Cardiac muscle cell (in vitro differentiated cells and primary cell): ENCODE data around the gene ACACB. TPM values are rescaled to one million over a fixed set of nuclear protein-coding genes. Genes with fewer than 3 reads are reported as not detected.

Source experiments
- DNase-seq, 2 donors: peaks; one replicate each; pipeline versions ENCODE4 v3.0.0 to v3.0.0-alpha.2; 2010 to 2017; ENCODE audit warnings: low read depth in 1 of 2, low spot score in 1 of 2
- H3K27ac ChIP-seq: fragments of 200-600 bp; sonication (generic); 2 replicates; pipeline ENCODE4 v1.5.1; 2016
- H3K27me3 ChIP-seq: fragments of 200-600 bp; sonication (generic); 2 replicates; pipeline ENCODE4 v1.6.0; 2016; ENCODE audit warnings: control low read depth
- H3K36me3 ChIP-seq: fragments of 200-600 bp; sonication (generic); 2 replicates; pipeline ENCODE4 v1.5.1; 2016; ENCODE audit warnings: control low read depth
- H3K4me1 ChIP-seq: fragments of 200-600 bp; sonication (generic); 2 replicates; pipeline ENCODE4 v1.8.1; 2017; ENCODE audit warnings: low read depth, mild to moderate bottlenecking, mixed run types
- H3K4me3 ChIP-seq: fragments of 200-600 bp; sonication (generic); 2 replicates; pipeline ENCODE4 v1.5.1; 2016; ENCODE audit warnings: mild to moderate bottlenecking
- H3K9me3 ChIP-seq: fragments of 200-600 bp; sonication (generic); 2 replicates; pipeline ENCODE4 v1.5.1; 2017; ENCODE audit warnings: low read depth, mild to moderate bottlenecking, control low read depth
- polyA plus RNA-seq: library from polyadenylated mRNA; unstranded; fragments of >200 nt; fragmentation: Nextera tagmentation; extraction: Ambion mirVana; gene quantifications from 2 replicates; pipeline ENCODE4 v1.2.1, GENCODE V29; 2016
- total RNA-seq: library from RNA; depleted of rRNA; stranded (reverse); fragments of >200 nt; gene quantifications from 2 replicates; pipeline ENCODE4 v1.2.3, GENCODE V29; 2016
- TF ChIP-seq, protein P1 (sequence below): IDR thresholded peaks from 2 replicates; pipeline ENCODE4 v1.5.1; 2012; ENCODE audit warnings: low read depth, mild to moderate bottlenecking, low read length

ACACB gene
- total and polyA plus RNA-seq, 2 experiments from 2014 or later = 28.9 to 78.0 TPM

DNA sequence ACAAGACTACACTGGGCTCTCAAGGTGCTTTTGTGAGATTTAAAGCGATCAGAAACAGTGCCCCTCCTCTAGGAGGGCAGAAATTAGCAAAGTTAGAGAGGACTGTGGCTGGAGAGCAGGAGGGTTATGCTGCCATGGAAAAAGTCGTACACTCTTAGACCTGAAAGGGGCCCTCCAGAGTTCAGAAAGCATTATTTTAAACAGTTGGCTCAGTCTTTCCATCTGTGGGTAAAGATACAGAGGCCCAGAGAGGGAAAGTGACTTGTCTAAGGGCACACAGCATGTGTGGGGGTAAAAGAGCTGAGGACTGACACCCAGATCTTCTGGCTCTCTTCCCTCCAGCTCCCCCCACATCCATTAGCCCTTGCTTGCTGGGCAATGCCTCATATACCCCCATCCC is 145.6 kb downstream of the ACACB start:
- H3K36me3 ChIP-seq = peaks cover 44% of the 10 kb centered on the region
- no peaks in the 10 kb centered on the region for H3K9me3 ChIP-seq
- H3K27ac ChIP-seq = no peak overlapping the region
- H3K4me3 ChIP-seq = no peak overlapping the region
- no peaks in the 10 kb centered on the region for H3K4me1 ChIP-seq
- TF ChIP-seq, protein P1, sequence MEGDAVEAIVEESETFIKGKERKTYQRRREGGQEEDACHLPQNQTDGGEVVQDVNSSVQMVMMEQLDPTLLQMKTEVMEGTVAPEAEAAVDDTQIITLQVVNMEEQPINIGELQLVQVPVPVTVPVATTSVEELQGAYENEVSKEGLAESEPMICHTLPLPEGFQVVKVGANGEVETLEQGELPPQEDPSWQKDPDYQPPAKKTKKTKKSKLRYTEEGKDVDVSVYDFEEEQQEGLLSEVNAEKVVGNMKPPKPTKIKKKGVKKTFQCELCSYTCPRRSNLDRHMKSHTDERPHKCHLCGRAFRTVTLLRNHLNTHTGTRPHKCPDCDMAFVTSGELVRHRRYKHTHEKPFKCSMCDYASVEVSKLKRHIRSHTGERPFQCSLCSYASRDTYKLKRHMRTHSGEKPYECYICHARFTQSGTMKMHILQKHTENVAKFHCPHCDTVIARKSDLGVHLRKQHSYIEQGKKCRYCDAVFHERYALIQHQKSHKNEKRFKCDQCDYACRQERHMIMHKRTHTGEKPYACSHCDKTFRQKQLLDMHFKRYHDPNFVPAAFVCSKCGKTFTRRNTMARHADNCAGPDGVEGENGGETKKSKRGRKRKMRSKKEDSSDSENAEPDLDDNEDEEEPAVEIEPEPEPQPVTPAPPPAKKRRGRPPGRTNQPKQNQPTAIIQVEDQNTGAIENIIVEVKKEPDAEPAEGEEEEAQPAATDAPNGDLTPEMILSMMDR = no peak
- no peaks in the 10 kb centered on the region for H3K27me3 ChIP-seq
- no peak for DNase-seq

DNA sequence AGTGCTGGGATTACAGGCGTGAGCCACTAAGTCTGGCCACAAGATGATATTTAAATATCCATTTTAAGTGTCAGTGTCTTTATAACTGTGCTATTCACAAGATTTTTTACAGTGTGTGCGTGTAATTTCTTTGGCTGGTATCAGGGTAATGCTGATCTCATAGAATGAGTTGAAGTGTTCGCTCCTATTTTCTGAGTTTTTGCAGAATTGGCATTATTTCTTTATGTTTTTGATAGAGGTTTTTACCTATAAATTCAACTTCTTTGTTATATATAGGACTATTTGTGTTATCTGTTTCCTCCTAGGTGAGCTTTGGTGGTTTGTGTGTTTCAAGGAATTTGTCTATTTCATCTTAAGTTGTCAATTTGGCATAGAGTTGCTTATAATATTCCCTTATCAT is 147.1 kb downstream of the ACACB start:
- Histone ChIP-seq H3K4me1 (no peaks in the 10 kb centered on the region), H3K36me3 (peaks cover 48% of the 10 kb centered on the region), H3K27me3 (no peaks in the 10 kb centered on the region), H3K27ac (no peak overlapping the region), H3K9me3 (no peaks in the 10 kb centered on the region), H3K4me3 (no peak overlapping the region)
- TF ChIP-seq, protein P1 = no peak
- no peak for DNase-seq

DNA sequence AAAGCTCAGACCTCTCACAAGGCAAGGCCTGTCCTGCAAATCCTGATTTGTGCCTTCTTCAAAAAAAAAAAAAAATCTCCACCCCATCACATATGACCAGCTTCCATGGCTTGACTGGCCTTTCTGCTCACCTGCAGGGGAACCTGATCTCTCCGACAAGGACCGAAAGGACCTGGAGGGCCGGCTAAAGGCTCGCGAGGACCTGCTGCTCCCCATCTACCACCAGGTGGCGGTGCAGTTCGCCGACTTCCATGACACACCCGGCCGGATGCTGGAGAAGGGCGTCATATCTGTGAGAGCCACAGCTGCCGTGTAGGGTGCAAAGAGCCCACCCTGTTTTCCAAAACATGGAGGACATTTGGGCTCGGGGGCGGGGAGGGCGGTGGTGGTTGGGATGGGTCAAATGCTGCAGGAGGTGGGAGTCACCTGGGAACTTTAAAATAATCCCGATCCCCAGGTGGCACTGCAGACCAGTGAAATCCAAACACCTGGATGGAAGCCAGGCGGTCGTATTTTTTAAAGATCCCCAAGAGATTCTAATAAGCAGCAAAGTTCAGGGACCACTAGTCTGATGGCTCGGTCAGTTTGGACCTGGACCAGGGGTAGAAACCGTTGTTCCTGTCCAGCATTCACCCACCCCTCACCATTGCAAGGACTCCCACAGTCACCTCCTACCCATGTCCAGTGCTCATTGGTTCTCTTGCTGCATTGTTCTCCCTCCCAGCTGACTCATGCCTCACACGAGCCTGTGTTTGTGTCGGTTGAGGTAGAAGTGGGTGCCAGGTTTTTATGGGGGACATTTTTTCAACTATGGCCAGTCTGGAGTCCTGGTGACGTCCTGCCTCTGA is 147.9 kb downstream of the ACACB start:
- DNase-seq = peak; percentile 78 to 89
- H3K4me3 ChIP-seq = no peak overlapping the region
- H3K27ac ChIP-seq = no peak overlapping the region
- H3K36me3 ChIP-seq = peaks cover 44% of the 10 kb centered on the region
- TF ChIP-seq, protein P1 = peak; percentile 87
- no peaks in the 10 kb centered on the region for H3K27me3 ChIP-seq
- H3K9me3 ChIP-seq = no peaks in the 10 kb centered on the region
- H3K4me1 ChIP-seq = no peaks in the 10 kb centered on the region

DNA sequence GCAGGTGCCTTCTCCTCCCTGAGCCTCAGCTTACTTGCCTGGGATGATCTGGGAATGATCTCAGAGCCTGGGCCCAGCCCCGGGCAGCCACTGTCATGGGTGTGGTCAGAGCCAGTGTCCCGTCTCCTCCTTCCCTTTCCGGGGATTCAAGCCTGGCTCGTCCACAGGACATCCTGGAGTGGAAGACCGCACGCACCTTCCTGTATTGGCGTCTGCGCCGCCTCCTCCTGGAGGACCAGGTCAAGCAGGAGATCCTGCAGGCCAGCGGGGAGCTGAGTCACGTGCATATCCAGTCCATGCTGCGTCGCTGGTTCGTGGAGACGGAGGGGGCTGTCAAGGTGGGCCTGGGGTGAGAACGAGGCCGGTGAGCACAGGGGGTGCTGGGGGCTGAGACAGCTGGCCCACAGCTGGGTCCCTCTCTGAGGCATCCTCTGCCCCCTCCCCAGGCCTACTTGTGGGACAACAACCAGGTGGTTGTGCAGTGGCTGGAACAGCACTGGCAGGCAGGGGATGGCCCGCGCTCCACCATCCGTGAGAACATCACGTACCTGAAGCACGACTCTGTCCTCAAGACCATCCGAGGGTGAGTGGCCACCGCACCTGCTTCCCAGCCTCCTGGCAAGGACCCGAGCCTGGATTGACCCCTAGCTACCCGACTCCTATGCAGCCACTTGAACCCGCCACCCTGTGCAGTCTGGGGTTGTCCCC is 148.7 kb downstream of the ACACB start:
- no peaks in the 10 kb centered on the region for H3K4me1 ChIP-seq
- H3K27ac ChIP-seq = no peak overlapping the region
- peaks cover 39% of the 10 kb centered on the region for H3K36me3 ChIP-seq
- TF ChIP-seq, protein P1 = no peak
- DNase-seq = no peak
- no peak overlapping the region for H3K4me3 ChIP-seq
- no peaks in the 10 kb centered on the region for H3K9me3 ChIP-seq
- H3K27me3 ChIP-seq = no peaks in the 10 kb centered on the region

DNA sequence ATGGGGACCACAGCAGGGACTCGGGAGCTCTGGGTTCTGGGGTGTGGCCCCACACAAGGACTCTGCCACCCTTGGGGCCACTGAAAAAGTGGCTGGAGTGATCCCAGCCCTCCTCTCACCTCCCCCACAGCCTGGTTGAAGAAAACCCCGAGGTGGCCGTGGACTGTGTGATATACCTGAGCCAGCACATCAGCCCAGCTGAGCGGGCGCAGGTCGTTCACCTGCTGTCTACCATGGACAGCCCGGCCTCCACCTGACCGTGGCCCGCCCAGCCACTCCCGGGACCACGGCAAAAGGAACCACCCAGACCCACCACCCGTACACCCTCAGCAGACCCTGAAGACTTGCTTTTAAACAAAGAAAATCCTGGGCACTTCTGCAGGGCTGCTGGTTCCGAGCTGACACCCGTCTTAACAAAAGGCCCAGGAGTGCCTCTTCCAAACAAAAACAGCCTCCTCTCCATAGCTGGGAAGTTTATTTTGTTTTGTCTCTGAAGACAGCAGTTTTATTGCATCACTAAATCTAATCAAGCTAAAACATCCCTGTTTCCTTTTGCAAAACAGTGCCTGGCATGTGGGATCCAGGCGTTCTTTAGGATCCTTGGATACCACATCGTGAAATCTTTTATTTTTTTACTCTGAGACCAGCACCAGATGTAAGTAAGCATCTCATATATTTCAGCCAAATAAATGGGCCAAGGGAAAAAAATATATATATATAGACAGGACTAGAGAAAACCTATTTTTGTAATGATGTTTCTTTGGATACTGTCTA is 149.9 kb downstream of the ACACB start:
- H3K27me3 ChIP-seq = no peaks in the 10 kb centered on the region
- H3K36me3 ChIP-seq = peaks cover 27% of the 10 kb centered on the region
- H3K4me1 ChIP-seq = no peaks in the 10 kb centered on the region
- no peak overlapping the region for H3K27ac ChIP-seq
- no peaks in the 10 kb centered on the region for H3K9me3 ChIP-seq
- no peak for DNase-seq
- TF ChIP-seq, protein P1 = no peak
- H3K4me3 ChIP-seq = no peak overlapping the region
